HCT116 (cell line): ENCODE measurements around the gene NOS1. TPM values are rescaled to one million over a fixed set of nuclear protein-coding genes. Genes with fewer than 3 reads are reported as not detected.
A peak's percentile ranks its signal among the peaks of the same experiment; 100 is the strongest.

Source experiments
- ATAC-seq: fragments of 200-7000 bp; cut with Tn5 transposase; 2 replicates; pipeline ENCODE4 v1.9.1; 2020; ENCODE audit warnings: mild to moderate bottlenecking, moderate library complexity
- BruUV-seq: library from RNA; stranded (reverse); fragments of 400-500 nt; replicated peaks from 2 replicates; lab custom pipeline; 2021; lab: Mats Ljungman, UMichigan
- CTCF ChIA-PET: fragments of 300-600 bp; sonication (Branson Sonifier 250); formaldehyde crosslinking; loops from one replicate; lab custom pipeline; 2021; ENCODE audit warnings: antibody characterized with exemption; lab: Charles Lee
- POLR2A ChIA-PET: fragments of 300-600, 350-600 bp; sonication (Branson Sonifier 250); formaldehyde crosslinking; loops from one replicate; lab custom pipeline; 2021; ENCODE audit warnings: antibody characterized with exemption; lab: Charles Lee
- RAD21 ChIA-PET, 2 experiments: fragments of 300-600 bp; sonication (Branson Sonifier 250); formaldehyde crosslinking; loops; one replicate each; lab custom pipeline; 2023; ENCODE audit warnings: low total read pairs in 2 of 2; ENCODE audit not compliant: uncharacterized antibody in 2 of 2, unreplicated experiment in 2 of 2, low non-redundant PET in 1 of 2; lab: Charles Lee
- DNase-seq: peaks from one replicate; pipeline ENCODE4 v3.0.0-alpha.2; 2010; ENCODE audit warnings: low read depth, low spot score
- H2AFZ ChIP-seq: fragments of 200-600 bp; shearing (Covaris generic), sonication (generic); 2 replicates; pipeline ENCODE4 v1.6.1; 2017; ENCODE audit warnings: low read depth, mixed run types, mixed read lengths, antibody characterized with exemption, low read length; ENCODE audit not compliant: poor library complexity, severe bottlenecking
- H3K27ac ChIP-seq: 2 replicates; pipeline ENCODE4 v1.5.1; 2012; ENCODE audit warnings: low read depth, low read length
- H3K27me3 ChIP-seq: fragments of 200-600 bp; sonication (generic); 2 replicates; pipeline ENCODE4 v1.6.1; 2016; ENCODE audit warnings: mixed run types, low read length, mixed read lengths; ENCODE audit not compliant: insufficient read depth
- H3K36me3 ChIP-seq, 2 experiments: fragments of 200-500 bp in 1 of 2; fragments of 200-600 bp in 1 of 2; sonication (Bioruptor generic) in 1 of 2; sonication (generic) in 1 of 2; 2 replicates each; pipeline versions ENCODE4 v1.5.1 to v1.6.1; 2014 to 2016; ENCODE audit warnings: low read length in 2 of 2, inconsistent platforms in 1 of 2, mixed read lengths in 1 of 2, mixed run types in 1 of 2; ENCODE audit not compliant: insufficient read depth in 2 of 2, control insufficient read depth in 1 of 2
- H3K4me1 ChIP-seq, 2 experiments: fragments of 200-600 bp in 1 of 2; sonication (generic) in 1 of 2; 2 replicates each; pipeline versions ENCODE4 v1.5.1 to v1.6.1; 2012 to 2017; ENCODE audit warnings: low read length in 2 of 2, inconsistent platforms in 1 of 2, mild to moderate bottlenecking in 1 of 2, mixed read lengths in 1 of 2, mixed run types in 1 of 2, moderate library complexity in 1 of 2; ENCODE audit not compliant: insufficient read depth in 2 of 2, control insufficient read depth in 1 of 2
- H3K4me2 ChIP-seq: fragments of 200-600 bp; sonication (generic); 2 replicates; pipeline ENCODE4 v1.6.1; 2017; ENCODE audit warnings: mixed run types, low read length, mixed read lengths
- H3K4me3 ChIP-seq, 2 experiments: fragments of 200-600 bp in 1 of 2; sonication (generic) in 1 of 2; replicated peaks in 1 of 2; 2 replicates each; pipeline ENCODE4 v1.5.1; 2011 to 2016; ENCODE audit warnings: low read length in 2 of 2, control low read depth in 1 of 2, low read depth in 1 of 2, mild to moderate bottlenecking in 1 of 2, mixed read lengths in 1 of 2, mixed run types in 1 of 2
- H3K79me2 ChIP-seq: fragments of 200-600 bp; sonication (generic); 2 replicates; pipeline ENCODE4 v1.6.1; 2017; ENCODE audit warnings: mild to moderate bottlenecking, mixed run types, low read length, moderate library complexity, mixed read lengths; ENCODE audit not compliant: insufficient read depth
- H3K9ac ChIP-seq: fragments of 200-600 bp; sonication (generic); 2 replicates; pipeline ENCODE4 v1.6.1; 2016; ENCODE audit warnings: low read length, mixed read lengths
- H3K9me2 ChIP-seq: fragments of 200-600 bp; sonication (generic), shearing (Covaris generic); 2 replicates; pipeline ENCODE4 v1.6.1; 2017; ENCODE audit warnings: mixed run types, mild to moderate bottlenecking, moderate library complexity; ENCODE audit not compliant: insufficient read depth
- H3K9me3 ChIP-seq, 2 experiments: fragments of 200-500 bp in 1 of 2; fragments of 200-600 bp in 1 of 2; sonication (Bioruptor generic) in 1 of 2; sonication (generic) in 1 of 2; 2 replicates each; pipeline ENCODE4 v1.6.1; 2014 to 2017; ENCODE audit warnings: low read length in 2 of 2, mixed read lengths in 2 of 2, inconsistent platforms in 1 of 2, low read depth in 1 of 2, mild to moderate bottlenecking in 1 of 2, mixed run types in 1 of 2, moderate library complexity in 1 of 2; ENCODE audit not compliant: control insufficient read depth in 1 of 2, insufficient read depth in 1 of 2
- H4K20me1 ChIP-seq: fragments of 200-600 bp; sonication (generic), shearing (Covaris generic); 2 replicates; pipeline ENCODE4 v1.6.1; 2017; ENCODE audit warnings: mixed run types, mild to moderate bottlenecking, moderate library complexity; ENCODE audit not compliant: insufficient read depth
- EGR1 ChIP-seq: IDR thresholded peaks from 2 replicates; pipeline ENCODE4 v1.6.1; 2012; ENCODE audit warnings: low read depth
- JUND ChIP-seq: IDR thresholded peaks from 2 replicates; pipeline ENCODE4 v1.6.1; 2012
- RAD21 ChIP-seq: IDR thresholded peaks from 2 replicates; pipeline ENCODE4 v1.6.1; 2012; ENCODE audit warnings: low read depth, mild to moderate bottlenecking
- REST ChIP-seq: IDR thresholded peaks from 2 replicates; pipeline ENCODE4 v1.6.1; 2012; ENCODE audit warnings: low read depth
- SIN3A ChIP-seq: IDR thresholded peaks from 2 replicates; pipeline ENCODE4 v1.6.1; 2012; ENCODE audit warnings: low read depth
- ZNF274 ChIP-seq: fragments of 200-500 bp; sonication (Bioruptor generic); IDR thresholded peaks from 2 replicates; pipeline ENCODE4 v1.6.1; 2014; ENCODE audit warnings: mild to moderate bottlenecking, low read depth, low read length, inconsistent platforms
- intact Hi-C: fragments of 100-400 bp; cut with micrococcal nuclease; formaldehyde crosslinking; loops from 2 replicates; pipeline ENCODE4 v1.10.0; 2022
- total RNA-seq: library from RNA; stranded (reverse); gene quantifications from one replicate; pipeline ENCODE4 v1.2.1, GENCODE V29; 2021; ENCODE audit not compliant: unreplicated experiment
- TF ChIP-seq, protein P1 (sequence below), 3 experiments: fragments of 200-600 bp in 1 of 3; sonication (generic) in 1 of 3; IDR thresholded peaks in 2 of 3; conservative IDR thresholded peaks in 1 of 3; 2 replicates each; pipeline ENCODE4 v1.5.1; 2012 to 2017; ENCODE audit warnings: low read depth in 2 of 3, low read length in 2 of 3, antibody characterized with exemption in 1 of 3, borderline replicate concordance in 1 of 3, control low read depth in 1 of 3, mild to moderate bottlenecking in 1 of 3, mixed read lengths in 1 of 3, mixed run types in 1 of 3, moderate library complexity in 1 of 3; ENCODE audit not compliant: insufficient read depth in 1 of 3

The NOS1 gene
- total RNA-seq, 1 experiment from 2014 or later, result 0.22 TPM

DNA sequence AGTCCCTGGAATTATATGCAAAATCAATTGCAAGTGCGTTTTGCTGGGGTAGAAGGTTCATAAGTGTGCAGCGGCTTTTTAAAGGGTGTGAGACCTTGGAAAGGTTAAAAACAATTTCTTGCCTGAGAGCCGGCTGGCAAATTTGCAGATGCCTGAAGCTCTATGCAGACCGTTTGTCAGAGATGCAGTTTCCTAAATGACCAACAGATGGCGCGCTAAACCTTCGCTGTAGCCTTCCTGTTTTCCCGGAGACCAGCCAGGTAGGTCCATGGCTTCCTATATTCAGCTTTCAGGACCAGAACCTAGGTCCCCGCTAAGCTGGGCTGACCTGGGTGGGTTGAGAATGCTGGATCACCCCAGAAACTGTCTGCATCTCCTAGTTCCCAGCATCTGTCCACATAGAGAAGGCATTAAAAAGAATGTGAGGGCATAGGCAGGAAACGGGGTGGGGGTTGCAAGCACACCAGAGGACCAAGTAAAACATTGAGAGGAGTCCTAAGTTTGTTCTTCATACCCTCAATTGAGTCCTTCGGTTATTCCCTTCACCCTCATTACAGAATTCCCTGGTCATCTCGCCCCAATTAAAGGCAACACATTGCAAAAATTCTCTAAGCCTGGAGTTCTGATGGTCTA is 5.7 kb upstream of the NOS1 start:
- no peaks in the 10 kb centered on the region for H3K9me2 ChIP-seq
- intact Hi-C loops, result loop anchor here (1.0 to 5.0 kb wide), 6 partner anchors 130 to 485 kb away; no protein-coding TSS in a partner anchor
- no peak overlapping the region for H3K4me3 ChIP-seq
- H3K4me1 ChIP-seq, result 0 out of 4 replicates have a peak, but pooled peaks cover 0 to 2% of the 10 kb centered on the region in 2 experiments
- ChIA-PET CTCF (interaction anchor here (0.6 to 3.4 kb wide), 26 partner anchors 8 to 491 kb away, joined by 3 to 83 read pairs (median 4); no protein-coding TSS in a partner anchor), POLR2A (no interaction called here)
- no peaks in the 10 kb centered on the region for H3K79me2 ChIP-seq
- H4K20me1 ChIP-seq, result no peaks in the 10 kb centered on the region
- peaks cover 62% of the 10 kb centered on the region for H3K27me3 ChIP-seq
- no peaks in the 10 kb centered on the region for H3K36me3 ChIP-seq
- BruUV-seq, result no TSS peak
- peak overlapping the region; percentile 42 for H2AFZ ChIP-seq
- no peak for TF ChIP-seq SIN3A
- TF ChIP-seq, protein P1, sequence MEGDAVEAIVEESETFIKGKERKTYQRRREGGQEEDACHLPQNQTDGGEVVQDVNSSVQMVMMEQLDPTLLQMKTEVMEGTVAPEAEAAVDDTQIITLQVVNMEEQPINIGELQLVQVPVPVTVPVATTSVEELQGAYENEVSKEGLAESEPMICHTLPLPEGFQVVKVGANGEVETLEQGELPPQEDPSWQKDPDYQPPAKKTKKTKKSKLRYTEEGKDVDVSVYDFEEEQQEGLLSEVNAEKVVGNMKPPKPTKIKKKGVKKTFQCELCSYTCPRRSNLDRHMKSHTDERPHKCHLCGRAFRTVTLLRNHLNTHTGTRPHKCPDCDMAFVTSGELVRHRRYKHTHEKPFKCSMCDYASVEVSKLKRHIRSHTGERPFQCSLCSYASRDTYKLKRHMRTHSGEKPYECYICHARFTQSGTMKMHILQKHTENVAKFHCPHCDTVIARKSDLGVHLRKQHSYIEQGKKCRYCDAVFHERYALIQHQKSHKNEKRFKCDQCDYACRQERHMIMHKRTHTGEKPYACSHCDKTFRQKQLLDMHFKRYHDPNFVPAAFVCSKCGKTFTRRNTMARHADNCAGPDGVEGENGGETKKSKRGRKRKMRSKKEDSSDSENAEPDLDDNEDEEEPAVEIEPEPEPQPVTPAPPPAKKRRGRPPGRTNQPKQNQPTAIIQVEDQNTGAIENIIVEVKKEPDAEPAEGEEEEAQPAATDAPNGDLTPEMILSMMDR (IDR thresholded peaks at IDR 0.05 in 2 of 3, conservative IDR thresholded peaks at IDR 0.05 in 1 of 3; ENCODE audit: borderline replicate concordance in 1 of 3, insufficient read depth in 1 of 3, low read depth in 2 of 3, low read length in 2 of 3), result peak; percentile 92 to 96 (median 93)
- peak; percentile 97 for TF ChIP-seq RAD21
- TF ChIP-seq, all 23 proteins: peak for 2
- DNase-seq (peak; percentile 69), ATAC-seq (peak; percentile 90)
- H3K27ac ChIP-seq, result no peak overlapping the region
- RAD21 ChIA-PET, result interaction anchor here (0.8 to 1.3 kb wide), 8 partner anchors 152 to 483 kb away, joined by 3 to 10 read pairs (median 4); no protein-coding TSS in a partner anchor
- H3K4me2 ChIP-seq, result 0 out of 2 replicates have a peak overlapping the region, but pooled peaks have one; percentile 32
- no peak overlapping the region for H3K9ac ChIP-seq
- no peaks in the 10 kb centered on the region for H3K9me3 ChIP-seq

DNA sequence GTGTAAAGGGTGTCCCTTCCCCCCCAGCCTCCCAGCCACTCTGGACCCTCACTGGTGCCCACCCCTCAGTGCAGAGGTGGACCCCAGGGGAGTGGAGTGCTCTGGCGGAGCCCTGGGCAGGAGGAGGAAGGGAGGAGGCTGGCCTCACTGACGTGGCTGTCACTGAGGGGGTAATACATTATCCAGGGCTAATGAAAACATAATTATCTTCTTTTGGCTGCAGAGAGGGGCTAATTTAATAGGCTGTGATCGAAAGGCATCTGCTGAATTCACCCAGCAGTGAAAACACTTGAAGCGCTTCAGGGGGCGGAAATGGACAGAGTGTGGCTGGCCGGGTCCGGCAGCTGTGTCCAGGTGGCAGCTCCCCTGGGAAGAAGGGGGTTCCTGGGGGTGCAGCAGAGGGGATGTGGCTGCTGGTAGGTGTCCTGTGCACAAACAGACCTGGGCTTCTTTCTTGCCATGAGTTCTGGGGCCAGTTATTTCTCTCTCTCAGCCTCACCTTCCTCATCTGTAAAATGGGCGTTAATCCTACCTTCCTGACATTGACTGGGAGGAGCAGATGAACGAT is 3.7 kb upstream of the NOS1 start:
- no TSS peak for BruUV-seq
- Histone ChIP-seq H3K9me2 (no peaks in the 10 kb centered on the region), H3K36me3 (no peaks in the 10 kb centered on the region), H3K79me2 (no peaks in the 10 kb centered on the region), H3K4me1 (0 out of 4 replicates have a peak, but pooled peaks cover 0 to 2% of the 10 kb centered on the region in 2 experiments), H3K27ac (no peak overlapping the region), H4K20me1 (no peaks in the 10 kb centered on the region), H3K9ac (no peak overlapping the region), H3K27me3 (peaks cover 49% of the 10 kb centered on the region), H3K4me3 (no peak overlapping the region), H3K9me3 (no peaks in the 10 kb centered on the region), H3K4me2 (no peak overlapping the region), H2AFZ (no peak overlapping the region)
- ATAC-seq (no peak), DNase-seq (no peak)
- CTCF ChIA-PET, result interaction anchor here (3.1 kb wide), 1 partner anchor 484 kb away, joined by 31 read pairs; no protein-coding TSS in a partner anchor
- POLR2A ChIA-PET, result no interaction called here
- RAD21 ChIA-PET, result no interaction called here
- intact Hi-C loops, result loop anchor here (5.0 kb wide), 2 partner anchors 153 to 487 kb away; no protein-coding TSS in a partner anchor
- TF ChIP-seq REST (no peak), SIN3A (no peak), JUND (no peak), EGR1 (no peak), ZNF274 (no peak)
- TF ChIP-seq, protein P1 (IDR thresholded peaks at IDR 0.05 in 2 of 3, conservative IDR thresholded peaks at IDR 0.05 in 1 of 3; ENCODE audit: borderline replicate concordance in 1 of 3, insufficient read depth in 1 of 3, low read depth in 2 of 3, low read length in 2 of 3), result no peak
